Uterus (tissue), 4 donors: ENCODE results near the gene TFB2M. TPM values are rescaled to one million over a fixed set of nuclear protein-coding genes. Genes with fewer than 3 reads are reported as not detected.

Experiments used
- DNase-seq, 2 donors: peaks; one replicate each; pipeline ENCODE4 v3.0.0-alpha.2; 2019 to 2020
- H3K27ac ChIP-seq, 2 donors: fragments of 200-600 bp; sonication (generic); 1 replicate in 1 of 2; 2 replicates in 1 of 2; pipeline ENCODE4 v1.5.1; 2016 to 2018
- H3K27me3 ChIP-seq, 2 donors: fragments of 200-600 bp; sonication (generic); one replicate each; pipeline ENCODE4 v1.5.1; 2018 to 2019; ENCODE audit warnings: control low read depth in 1 of 2
- H3K36me3 ChIP-seq, 2 donors: fragments of 200-600 bp; sonication (generic); one replicate each; pipeline ENCODE4 v1.5.1; 2019; ENCODE audit warnings: control low read depth in 1 of 2
- H3K4me1 ChIP-seq, 2 donors: fragments of 200-600 bp; sonication (generic); one replicate each; pipeline ENCODE4 v1.5.1; 2018 to 2019; ENCODE audit warnings: control low read depth in 1 of 2
- H3K4me3 ChIP-seq, 2 donors: fragments of 200-600 bp; sonication (generic); 1 replicate in 1 of 2; 2 replicates in 1 of 2; pipeline ENCODE4 v1.5.1; 2018 to 2019; ENCODE audit warnings: mild to moderate bottlenecking in 1 of 2
- H3K9me3 ChIP-seq, 2 donors: fragments of 200-600 bp; sonication (generic); one replicate each; pipeline ENCODE4 v1.5.1; 2019; ENCODE audit warnings: control low read depth in 1 of 2
- POLR2A ChIP-seq, 2 donors: fragments of 450-650 bp; IDR thresholded peaks; one replicate each; pipeline ENCODE4 v1.6.1; 2016; ENCODE audit warnings: antibody characterized with exemption in 2 of 2, mild to moderate bottlenecking in 1 of 2, moderate library complexity in 1 of 2
- intact Hi-C: fragments of 100-400 bp; cut with DNase I; formaldehyde crosslinking; loops from one replicate; pipeline ENCODE4 v1.15.1; 2023; ENCODE audit warnings: low total_unique reads
- total RNA-seq, 4 donors: library from RNA; depleted of rRNA in 3 of 4; stranded (reverse); fragments of >200 nt in 3 of 4; gene quantifications; one replicate each; pipeline versions ENCODE4 v1.1.0 to v1.2.4, GENCODE V29; 2014 to 2023
- TF ChIP-seq, protein P1 (sequence below), 4 experiments: fragments of 200-600 bp in 2 of 4; fragments of 450-650 bp in 2 of 4; sonication (generic) in 2 of 4; IDR thresholded peaks; one replicate each; pipeline ENCODE4 v1.5.1; 2016 to 2019; ENCODE audit warnings: antibody characterized with exemption in 4 of 4, mild to moderate bottlenecking in 2 of 4, moderate library complexity in 1 of 4
- donor health status: DM: yes; HTN: yes; CAD: no.

Gene TFB2M
- total RNA-seq, 4 donors from 2014 or later, result 3.5 to 25.0 (median 8.8) TPM

DNA sequence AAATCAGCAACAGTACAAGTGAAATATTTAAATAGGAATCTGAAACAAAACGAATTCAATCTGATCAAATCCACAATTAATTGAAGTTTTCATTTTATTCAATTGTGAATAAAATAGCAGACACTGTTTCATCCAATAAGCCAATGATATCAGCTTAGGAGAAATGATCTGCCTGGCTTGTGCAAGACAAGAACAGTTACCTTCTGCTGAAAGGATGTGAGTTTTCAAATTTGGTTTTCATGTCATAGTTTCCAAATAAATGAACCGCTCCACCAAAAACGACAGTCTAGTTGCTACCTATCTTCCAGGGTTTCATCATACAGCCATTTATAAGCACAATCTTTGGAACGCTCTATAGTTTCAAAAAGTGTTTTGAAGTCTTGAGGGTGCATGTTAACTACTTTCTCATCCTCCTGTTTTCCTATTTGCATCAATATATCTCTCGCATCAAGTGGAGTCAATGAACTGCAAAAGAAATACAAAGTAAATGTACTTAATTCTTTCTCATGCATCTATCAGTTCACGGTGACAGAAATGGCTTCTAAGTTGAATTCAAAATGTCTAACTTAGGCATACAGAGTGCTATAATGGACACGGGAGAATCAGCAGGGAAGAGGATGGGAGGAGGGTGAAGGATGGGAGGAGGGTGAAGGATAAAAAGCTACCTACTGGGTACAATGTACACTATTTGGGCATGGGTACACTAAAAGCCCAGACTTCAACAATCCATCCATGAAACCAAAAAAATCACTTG, 25.1 kb downstream of the TFB2M start:
- DNase-seq, result no peak
- Histone ChIP-seq H3K27me3 (no peaks in the 10 kb centered on the region), H3K4me3 (no peak overlapping the region), H3K36me3 (no peaks in the 10 kb centered on the region), H3K9me3 (no peaks in the 10 kb centered on the region), H3K4me1 (no peaks in the 10 kb centered on the region), H3K27ac (no peak overlapping the region)
- TF ChIP-seq POLR2A (IDR thresholded peaks at IDR 0.05), result no peak
- TF ChIP-seq, protein P1, sequence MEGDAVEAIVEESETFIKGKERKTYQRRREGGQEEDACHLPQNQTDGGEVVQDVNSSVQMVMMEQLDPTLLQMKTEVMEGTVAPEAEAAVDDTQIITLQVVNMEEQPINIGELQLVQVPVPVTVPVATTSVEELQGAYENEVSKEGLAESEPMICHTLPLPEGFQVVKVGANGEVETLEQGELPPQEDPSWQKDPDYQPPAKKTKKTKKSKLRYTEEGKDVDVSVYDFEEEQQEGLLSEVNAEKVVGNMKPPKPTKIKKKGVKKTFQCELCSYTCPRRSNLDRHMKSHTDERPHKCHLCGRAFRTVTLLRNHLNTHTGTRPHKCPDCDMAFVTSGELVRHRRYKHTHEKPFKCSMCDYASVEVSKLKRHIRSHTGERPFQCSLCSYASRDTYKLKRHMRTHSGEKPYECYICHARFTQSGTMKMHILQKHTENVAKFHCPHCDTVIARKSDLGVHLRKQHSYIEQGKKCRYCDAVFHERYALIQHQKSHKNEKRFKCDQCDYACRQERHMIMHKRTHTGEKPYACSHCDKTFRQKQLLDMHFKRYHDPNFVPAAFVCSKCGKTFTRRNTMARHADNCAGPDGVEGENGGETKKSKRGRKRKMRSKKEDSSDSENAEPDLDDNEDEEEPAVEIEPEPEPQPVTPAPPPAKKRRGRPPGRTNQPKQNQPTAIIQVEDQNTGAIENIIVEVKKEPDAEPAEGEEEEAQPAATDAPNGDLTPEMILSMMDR (IDR thresholded peaks at IDR 0.05), result no peak
- intact Hi-C loops, result no loop called here

- intact Hi-C loops, result no loop called here
- Histone ChIP-seq H3K27ac (no peak overlapping the region), H3K36me3 (no peaks in the 10 kb centered on the region), H3K9me3 (no peaks in the 10 kb centered on the region), H3K4me1 (no peaks in the 10 kb centered on the region), H3K27me3 (no peaks in the 10 kb centered on the region), H3K4me3 (no peak overlapping the region)
- no peak for DNase-seq
- no peak for TF ChIP-seq POLR2A (IDR thresholded peaks at IDR 0.05)
- TF ChIP-seq, protein P1 (IDR thresholded peaks at IDR 0.05), result no peak
These were observed 28.2 kb downstream of the TFB2M start for GRCh38 chr1:246537887-246538286.

GRCh38 chr1:246537441-246537840, 28.6 kb downstream of the TFB2M start:
- H3K4me1 ChIP-seq, result no peaks in the 10 kb centered on the region
- H3K4me3 ChIP-seq, result no peak overlapping the region
- H3K36me3 ChIP-seq, result no peaks in the 10 kb centered on the region
- no peak overlapping the region for H3K27ac ChIP-seq
- intact Hi-C loops, result no loop called here
- H3K27me3 ChIP-seq, result no peaks in the 10 kb centered on the region
- no peak for DNase-seq
- TF ChIP-seq, protein P1 (IDR thresholded peaks at IDR 0.05), result no peak
- TF ChIP-seq POLR2A (IDR thresholded peaks at IDR 0.05), result no peak
- H3K9me3 ChIP-seq, result no peaks in the 10 kb centered on the region

- DNase-seq, result no peak
- Histone ChIP-seq H3K9me3 (no peaks in the 10 kb centered on the region), H3K27ac (no peak overlapping the region), H3K27me3 (no peaks in the 10 kb centered on the region), H3K4me1 (no peaks in the 10 kb centered on the region), H3K36me3 (no peaks in the 10 kb centered on the region), H3K4me3 (no peak overlapping the region)
- intact Hi-C loops, result no loop called here
- no peak for TF ChIP-seq POLR2A (IDR thresholded peaks at IDR 0.05)
- TF ChIP-seq, protein P1 (IDR thresholded peaks at IDR 0.05), result no peak
These were observed 31.9 kb downstream of the TFB2M start for GRCh38 chr1:246534114-246534513.

DNA sequence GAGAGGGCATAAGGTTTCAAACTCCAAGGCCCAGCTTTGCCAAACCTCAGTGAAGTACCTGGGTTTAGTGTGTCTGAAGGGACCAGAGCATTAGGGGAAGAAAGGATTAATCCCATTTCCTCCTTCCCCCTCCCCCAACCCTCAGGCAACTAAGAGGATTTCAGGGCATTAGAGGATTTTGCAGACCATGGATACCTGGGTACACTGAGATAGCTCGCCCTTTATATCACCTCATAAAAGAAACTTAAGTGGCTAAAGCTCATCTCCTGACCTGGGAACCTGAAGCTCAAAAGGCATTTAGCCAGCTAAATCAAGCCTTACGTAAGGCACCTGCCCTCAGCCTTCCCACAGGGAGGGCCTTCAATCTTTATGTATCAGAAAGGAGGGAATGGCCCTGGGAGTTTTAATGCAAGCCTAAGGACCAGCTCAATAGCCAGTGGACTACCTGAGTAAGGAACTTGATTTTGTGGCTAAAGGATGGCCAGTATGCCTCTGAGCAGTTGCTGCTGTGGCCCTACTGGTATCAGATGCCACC, 32.6 kb downstream of the TFB2M start:
- intact Hi-C loops, result no loop called here

More for the DNA sequence above, 32.6 kb downstream of the TFB2M start:
- Histone ChIP-seq H3K36me3 (no peaks in the 10 kb centered on the region), H3K27me3 (no peaks in the 10 kb centered on the region), H3K4me3 (no peak overlapping the region), H3K9me3 (no peaks in the 10 kb centered on the region), H3K4me1 (no peaks in the 10 kb centered on the region), H3K27ac (no peak overlapping the region)
- no peak for DNase-seq
- TF ChIP-seq, protein P1 (IDR thresholded peaks at IDR 0.05), result no peak
- TF ChIP-seq POLR2A (IDR thresholded peaks at IDR 0.05), result no peak
